VCaP (cell line): ENCODE measurements around the gene FRMD4B.
A peak's percentile ranks its signal among the peaks of the same experiment; 100 is the strongest.

ENCODE experiments used
- H3K27ac ChIP-seq: fragments of 450-650 bp; 2 replicates; pipeline ENCODE4 v1.5.1; 2017
- TF ChIP-seq, protein P1 (sequence below): fragments of 450-650 bp; conservative IDR thresholded peaks from 2 replicates; pipeline ENCODE4 v1.5.1; 2017; ENCODE audit warnings: mild to moderate bottlenecking, moderate library complexity

The FRMD4B gene

DNA sequence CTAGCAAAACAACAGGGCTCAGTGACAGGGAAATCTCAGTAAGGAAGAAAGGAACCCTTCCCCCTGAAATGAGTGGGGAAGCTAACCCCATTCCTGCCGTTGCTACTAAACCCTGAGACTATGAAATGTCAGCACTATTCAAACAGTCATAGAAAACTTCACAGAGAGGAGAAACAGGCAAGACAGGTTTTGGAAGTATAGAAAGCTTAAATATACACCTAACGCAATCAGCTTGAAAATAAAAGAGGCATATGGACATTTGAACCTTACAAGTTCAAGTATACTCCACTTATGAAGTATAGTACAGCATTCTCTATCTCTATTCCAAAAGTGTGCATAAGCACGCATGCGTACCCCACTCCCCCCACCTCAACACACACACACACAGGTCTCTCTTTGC, 17.6 kb upstream of the FRMD4B start:
- H3K27ac ChIP-seq: peak overlapping the region; percentile 61
- TF ChIP-seq, protein P1, sequence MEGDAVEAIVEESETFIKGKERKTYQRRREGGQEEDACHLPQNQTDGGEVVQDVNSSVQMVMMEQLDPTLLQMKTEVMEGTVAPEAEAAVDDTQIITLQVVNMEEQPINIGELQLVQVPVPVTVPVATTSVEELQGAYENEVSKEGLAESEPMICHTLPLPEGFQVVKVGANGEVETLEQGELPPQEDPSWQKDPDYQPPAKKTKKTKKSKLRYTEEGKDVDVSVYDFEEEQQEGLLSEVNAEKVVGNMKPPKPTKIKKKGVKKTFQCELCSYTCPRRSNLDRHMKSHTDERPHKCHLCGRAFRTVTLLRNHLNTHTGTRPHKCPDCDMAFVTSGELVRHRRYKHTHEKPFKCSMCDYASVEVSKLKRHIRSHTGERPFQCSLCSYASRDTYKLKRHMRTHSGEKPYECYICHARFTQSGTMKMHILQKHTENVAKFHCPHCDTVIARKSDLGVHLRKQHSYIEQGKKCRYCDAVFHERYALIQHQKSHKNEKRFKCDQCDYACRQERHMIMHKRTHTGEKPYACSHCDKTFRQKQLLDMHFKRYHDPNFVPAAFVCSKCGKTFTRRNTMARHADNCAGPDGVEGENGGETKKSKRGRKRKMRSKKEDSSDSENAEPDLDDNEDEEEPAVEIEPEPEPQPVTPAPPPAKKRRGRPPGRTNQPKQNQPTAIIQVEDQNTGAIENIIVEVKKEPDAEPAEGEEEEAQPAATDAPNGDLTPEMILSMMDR: no peak

DNA sequence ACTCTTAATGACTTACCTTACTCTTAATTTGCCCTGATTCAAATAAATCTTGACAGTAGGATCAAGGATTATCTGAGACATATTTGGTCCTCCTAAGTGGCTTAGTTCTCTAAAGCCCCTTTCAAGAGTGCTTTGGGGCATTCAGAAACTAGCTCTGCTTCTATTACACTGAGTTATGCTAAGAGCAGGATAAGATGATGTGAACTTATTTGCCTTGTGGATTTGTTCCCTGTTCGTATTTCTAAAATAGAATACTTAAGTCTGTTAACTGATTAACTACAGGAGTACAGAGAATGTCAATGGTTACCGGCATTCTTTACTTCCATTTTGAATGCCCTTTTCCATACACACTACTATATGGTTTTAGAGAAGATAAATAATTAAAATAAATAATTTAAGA, 14.8 kb upstream of the FRMD4B start:
- no peak overlapping the region for H3K27ac ChIP-seq
- TF ChIP-seq, protein P1: no peak

DNA sequence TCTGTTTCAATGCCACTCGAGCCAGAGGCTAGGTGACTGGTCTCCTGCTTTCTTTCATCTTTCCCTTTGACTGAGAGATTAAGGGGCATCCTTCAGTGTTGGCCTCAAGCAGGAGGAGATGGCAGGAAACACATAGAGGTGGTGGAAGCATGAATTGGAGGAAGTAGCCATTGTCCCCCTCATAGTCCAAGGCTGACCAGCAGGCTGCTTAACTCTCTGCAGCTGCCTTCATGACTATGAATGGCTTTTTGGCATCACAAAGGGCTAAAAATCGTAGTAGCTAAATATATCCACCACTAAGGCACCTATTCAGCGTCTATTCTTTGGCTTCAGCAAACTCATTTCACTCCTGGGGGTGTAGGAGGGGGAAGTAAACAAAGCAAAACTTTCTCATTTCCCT, 7.0 kb upstream of the FRMD4B start:
- H3K27ac ChIP-seq: no peak overlapping the region

DNA sequence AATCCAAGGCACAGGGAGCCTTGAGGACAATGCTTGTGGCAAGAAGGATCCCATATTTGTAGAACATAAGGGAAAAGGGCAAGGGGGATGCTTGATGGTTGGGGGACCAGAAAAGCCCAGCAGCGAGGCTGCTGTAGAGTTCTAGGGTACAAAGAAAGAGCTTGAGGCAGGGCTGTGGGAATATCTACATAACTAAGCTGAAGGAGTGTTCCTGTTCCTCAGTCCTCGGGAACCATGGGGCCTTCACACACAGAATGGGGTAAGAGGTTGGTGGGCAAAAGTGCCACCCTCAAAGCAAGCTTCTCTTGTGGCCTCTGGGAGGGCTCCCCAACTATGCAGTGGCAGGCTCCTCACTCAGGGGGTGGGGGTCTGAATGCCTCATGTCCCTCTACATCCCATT, 6.5 kb upstream of the FRMD4B start:
- H3K27ac ChIP-seq: no peak overlapping the region
- TF ChIP-seq, protein P1: no peak

More for the DNA sequence above, 7.0 kb upstream of the FRMD4B start:
- TF ChIP-seq, protein P1: no peak

DNA sequence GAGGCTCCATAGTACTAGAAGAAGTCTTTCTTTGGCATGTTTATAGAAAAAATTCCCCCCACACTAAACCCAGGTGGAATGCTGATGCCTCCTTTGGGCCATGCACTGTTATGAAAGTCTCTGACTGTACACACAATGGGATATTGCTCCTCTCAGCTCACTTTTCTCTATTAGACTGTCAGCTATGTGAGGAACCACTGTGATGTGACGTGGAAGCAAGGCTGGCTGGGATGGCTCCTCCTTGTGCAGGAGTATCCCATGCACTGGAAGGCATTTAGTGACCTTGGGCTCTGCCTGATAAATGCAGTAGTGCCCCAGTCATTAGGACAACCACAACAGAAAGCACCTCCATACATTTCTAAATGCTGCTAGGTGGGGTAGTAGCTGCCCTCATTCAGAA, 5.7 kb upstream of the FRMD4B start:
- TF ChIP-seq, protein P1: no peak
- no peak overlapping the region for H3K27ac ChIP-seq

DNA sequence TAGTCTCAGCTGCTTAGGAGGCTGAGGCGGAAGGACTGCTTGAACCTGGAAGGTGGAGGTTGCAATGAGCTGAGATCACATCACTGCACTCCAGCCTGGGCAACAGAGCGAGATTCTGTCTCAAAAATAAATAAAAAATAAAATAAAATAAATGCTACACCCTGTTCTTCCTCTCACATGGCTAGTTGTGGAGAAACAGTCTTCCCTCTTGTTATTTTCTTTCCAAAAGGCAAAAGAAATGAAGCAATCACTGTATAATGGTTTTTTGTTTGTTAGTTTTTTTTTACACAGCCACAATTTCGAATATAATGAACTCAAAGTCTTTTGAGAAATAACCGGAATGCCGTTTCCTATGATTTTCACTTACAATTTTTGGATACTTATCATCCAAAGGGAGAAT, 4.9 kb upstream of the FRMD4B start:
- no peak overlapping the region for H3K27ac ChIP-seq
- TF ChIP-seq, protein P1: no peak

DNA sequence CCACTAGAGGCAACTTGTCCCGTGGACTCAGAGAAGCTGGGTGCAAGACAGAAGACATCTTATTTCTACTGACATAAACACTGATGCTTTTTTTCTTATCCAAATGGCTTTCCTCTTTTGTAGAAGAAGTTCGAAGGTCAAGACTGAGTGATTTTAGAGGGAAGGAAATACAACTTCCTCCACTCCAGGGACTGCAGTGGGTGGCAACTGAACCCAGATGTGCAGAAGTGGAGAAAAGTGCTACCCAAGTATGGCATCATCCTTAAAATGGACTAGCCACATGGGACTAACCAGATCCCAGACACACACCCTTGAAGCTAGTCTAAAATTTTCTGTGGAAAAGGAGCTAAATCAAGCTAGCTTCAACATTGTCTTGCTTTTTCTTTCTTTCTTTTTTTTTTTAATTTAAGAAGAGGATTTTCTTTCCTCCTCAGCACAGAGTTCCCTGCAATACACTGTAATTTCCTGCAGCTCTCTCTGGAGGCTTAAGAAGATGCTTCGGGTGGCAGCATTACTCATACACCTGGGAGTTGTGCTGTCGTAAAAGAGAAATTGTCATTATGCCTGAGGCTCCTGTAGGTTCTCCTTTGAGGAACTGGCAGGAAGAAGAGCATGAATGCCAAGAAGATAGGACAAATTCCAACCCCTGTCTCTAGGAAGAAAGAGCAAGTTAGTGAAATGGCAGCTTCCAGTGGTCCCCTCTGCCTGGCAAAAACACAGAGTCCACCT, 3.8 kb upstream of the FRMD4B start:
- TF ChIP-seq, protein P1: no peak
- H3K27ac ChIP-seq: no peak overlapping the region
